Peyer's patch (tissue), 4 donors: ENCODE measurements around the gene GPR132.

Experiments used
- CTCF ChIP-seq, 6 experiments: fragments of 450-650 bp in 4 of 6; fragments of 200-600 bp in 2 of 6; sonication (generic) in 1 of 6; IDR thresholded peaks; one replicate each; pipeline ENCODE4 v1.5.1; 2017 to 2019; ENCODE audit warnings: antibody characterized with exemption in 6 of 6, mild to moderate bottlenecking in 3 of 6, moderate library complexity in 1 of 6
- POLR2A ChIP-seq, 2 donors: fragments of 450-650 bp; IDR thresholded peaks; one replicate each; pipeline ENCODE4 v1.5.1; 2017; ENCODE audit warnings: antibody characterized with exemption in 2 of 2, mild to moderate bottlenecking in 2 of 2, moderate library complexity in 2 of 2

GRCh38 chr14:105071942-105072341, 6.7 kb upstream of the GPR132 start:
- no peak for TF ChIP-seq CTCF (IDR thresholded peaks at IDR 0.05)
- TF ChIP-seq POLR2A (IDR thresholded peaks at IDR 0.05), result no peak
